ENCODE data around the gene RBM47. TPM values are rescaled to one million over a fixed set of nuclear protein-coding genes. Genes with fewer than 3 reads are reported as not detected.

RBM47 gene
- total and polyA plus RNA-seq, 2 of the 4 experiments (the other 2 are of a cell fraction) = 0.44 to 1.1 TPM

DNA sequence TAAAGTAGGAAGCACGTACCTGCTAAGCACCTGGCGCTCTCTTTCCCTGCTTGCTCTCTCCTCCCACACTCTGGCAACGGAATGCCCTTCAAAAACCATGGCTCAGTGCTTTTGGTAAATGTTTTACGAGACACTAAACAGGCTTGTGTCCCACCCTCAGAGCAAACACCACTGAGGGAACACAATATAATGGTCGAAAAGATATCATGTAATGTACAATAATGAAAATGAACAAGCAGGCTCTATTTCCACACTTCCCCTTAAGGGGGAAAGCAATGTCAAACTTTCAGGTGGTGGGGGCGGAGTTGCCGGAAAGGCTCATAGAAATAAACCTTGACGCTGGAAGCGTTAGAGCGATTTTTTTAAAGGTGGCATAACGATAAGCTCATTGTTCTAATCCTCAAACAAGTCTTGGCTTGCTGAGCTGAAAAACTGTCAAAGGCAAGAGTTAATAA, 115.1 kb downstream of the RBM47 start:
- Histone ChIP-seq H3K4ac (ENCODE audit: low read depth, low read length) (no peak overlapping the region), H3K79me1 (ENCODE audit: low read depth in 1 of 2, low read length in 2 of 2) (no peaks in the 10 kb centered on the region), H3K4me1 (ENCODE audit: control insufficient read depth, insufficient read depth, low read length) (no peaks in the 10 kb centered on the region), H3K36me3 (ENCODE audit: control insufficient read depth, insufficient read depth, low read length) (no peaks in the 10 kb centered on the region), H2AFZ (replicated peaks; ENCODE audit: low read length, poor library complexity) (no peak overlapping the region), H4K91ac (ENCODE audit: insufficient read depth, low read depth, low read length) (no peak overlapping the region), H3K18ac (ENCODE audit: low read depth, low read length) (no peak overlapping the region), H3K27ac (ENCODE audit: insufficient read depth, low read length) (no peak overlapping the region), H4K20me1 (ENCODE audit: insufficient read depth, low read length) (no peaks in the 10 kb centered on the region), H2BK5ac (ENCODE audit: low read depth, low read length, poor library complexity, severe bottlenecking) (no peak overlapping the region), H2BK20ac (ENCODE audit: low read depth, low read length) (no peak overlapping the region), H2AK9ac (replicated peaks; ENCODE audit: low read depth, low read length, poor library complexity) (no peak overlapping the region), H3K9ac (ENCODE audit: low read depth, low read length) (no peak overlapping the region), H3K9me3 (ENCODE audit: control insufficient read depth, insufficient read depth, low read length) (no peaks in the 10 kb centered on the region), H3K27me3 (ENCODE audit: control insufficient read depth, insufficient read depth, low read length) (no peaks in the 10 kb centered on the region), H2AK5ac (ENCODE audit: low read depth, low read length) (no peak overlapping the region), H3K56ac (ENCODE audit: extremely low read depth, insufficient read depth, low read length) (no peak overlapping the region), H3K9me1 (ENCODE audit: insufficient read depth, low read length) (no peaks in the 10 kb centered on the region), H3K4me2 (ENCODE audit: low read depth, low read length) (no peak overlapping the region), H3K4me3 (ENCODE audit: insufficient read depth, low read depth, low read length) (no peak overlapping the region), H4K8ac (ENCODE audit: low read depth in 2 of 2, low read length in 2 of 2) (no peak overlapping the region), H2BK15ac (ENCODE audit: low read depth, low read length) (no peak overlapping the region), H3K14ac (replicated peaks; ENCODE audit: low read depth, low read length) (no peak overlapping the region), H4K5ac (ENCODE audit: low read depth, low read length) (no peak overlapping the region), H3K23ac (ENCODE audit: low read depth, low read length) (no peak overlapping the region), H2BK120ac (ENCODE audit: low read depth, low read length) (no peak overlapping the region)
- DNase-seq (no peak), ATAC-seq (ENCODE audit: low read depth) (no peak)
- CTCF ChIA-PET = no interaction called here
- dilution Hi-C loops (cut with HindIII; ENCODE audit: low sequenced_read_pairs, unreplicated experiment) = no loop called here
- WGBS, 2 experiments (ENCODE audit: extremely low coverage in 2 of 2, insufficient read length in 1 of 2) = 90% methylated on average over 2 of the region's 11 CpGs; no CpG with 5 or more reads in 1 of the 2 experiments
- TF ChIP-seq MAZ (IDR thresholded peaks at IDR 0.05; ENCODE audit: borderline replicate concordance, low read depth, low read length) = no peak
- BruUV-seq (replicated peaks) = no TSS peak
- in situ Hi-C loops (cut with MboI; ENCODE audit: low sequenced_read_pairs) = no loop called here
- POLR2A ChIA-PET (ENCODE audit: unreplicated experiment) = no interaction called here
- intact Hi-C loops (cut with micrococcal nuclease) = no loop called here
